COLO668 (cell line): ENCODE results near the gene SPHK2.

Source experiments
- DNase-seq: peaks from one replicate; lab custom pipeline; 2025; ENCODE audit not compliant: unreplicated experiment; lab: John Stamatoyannopoulos, UW

Gene SPHK2

GRCh38 chr19:48635966-48636858, 16.9 kb downstream of the SPHK2 start:
- DNase-seq = peak; percentile 32

DNA sequence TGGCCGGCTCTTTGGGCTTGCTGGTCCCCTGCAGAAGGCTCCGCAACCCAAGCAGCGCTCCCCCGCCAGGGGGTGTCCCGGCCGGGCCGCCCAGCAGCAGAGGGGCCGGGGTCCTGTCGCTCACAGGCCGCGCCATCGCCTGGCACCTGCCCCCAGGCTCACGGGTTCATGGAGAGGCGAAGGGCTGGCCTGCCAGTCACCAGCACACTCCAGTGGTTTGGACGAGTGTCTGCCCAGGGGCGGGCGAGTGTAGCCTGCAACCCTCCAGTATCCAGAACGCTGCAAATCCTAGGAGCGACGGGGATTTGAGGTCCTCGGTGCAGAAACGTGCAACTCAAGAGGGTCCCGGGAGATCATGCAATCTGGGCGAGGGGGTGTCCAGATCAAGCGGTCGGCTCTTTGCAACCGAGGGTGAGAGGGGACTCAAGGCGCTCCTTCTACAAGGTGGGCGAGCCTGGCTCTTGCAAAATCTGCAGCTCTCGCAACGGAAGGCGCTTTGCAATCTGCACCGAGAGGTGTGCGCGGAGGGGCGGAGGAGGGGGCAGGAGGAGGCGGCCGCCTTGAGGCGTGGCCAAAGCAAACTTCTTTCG, 17.6 kb downstream of the SPHK2 start, which contains the start of gene DBP:
DBP (minus strand) TSS at position 521 of the 590 bp plus-strand sequence; CDS start at position 136, 385 bp downstream.
- peak; percentile 57 for DNase-seq

GRCh38 chr19:48637449-48637947, 18.2 kb downstream of the SPHK2 start:
- DNase-seq = peak; percentile 94

DNA sequence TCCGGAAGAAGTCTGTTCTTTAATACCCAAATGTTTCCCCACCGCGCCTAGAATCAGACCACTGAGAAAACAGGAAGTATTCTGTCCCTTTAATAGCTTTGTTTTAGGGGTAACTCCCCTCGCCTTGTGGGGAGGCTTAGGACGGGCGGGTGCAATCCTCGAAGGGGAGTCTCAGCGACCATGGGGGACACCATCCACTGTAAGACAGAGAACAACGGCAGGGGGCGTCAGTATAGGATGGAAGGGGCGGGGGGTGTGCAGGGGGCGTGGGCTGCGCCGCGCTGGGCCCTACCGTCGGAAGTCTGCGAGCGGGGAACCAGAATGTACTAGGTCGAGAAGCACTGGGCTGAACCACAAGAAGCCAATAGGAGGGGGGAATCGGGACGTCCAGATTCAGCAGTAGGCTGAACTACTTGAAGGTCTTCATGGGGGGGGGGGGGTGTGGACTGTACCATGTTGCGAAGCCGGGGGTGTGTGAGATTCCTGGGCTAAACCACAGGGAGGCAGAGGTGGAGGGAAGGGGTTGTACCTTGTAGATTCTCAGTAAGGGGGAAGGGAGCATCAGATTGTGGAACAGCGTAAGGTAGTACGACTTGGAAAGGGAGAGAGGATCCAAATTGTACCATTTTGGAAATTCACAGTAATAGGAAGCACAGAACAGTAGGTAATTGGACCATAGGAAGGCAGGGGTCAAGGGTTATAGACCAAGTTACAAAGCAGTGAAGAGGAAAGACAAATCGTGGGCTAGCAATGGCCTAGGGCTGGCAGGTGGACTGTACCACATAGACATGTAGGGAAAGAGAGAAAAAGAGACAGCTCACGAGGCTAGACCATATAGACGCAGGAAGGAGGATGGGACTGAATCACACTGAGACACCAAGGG, 18.9 kb downstream of the SPHK2 start:
- DNase-seq = peak; percentile 63

GRCh38 chr19:48638831-48639381, 19.6 kb downstream of the SPHK2 start:
- no peak for DNase-seq

DNA sequence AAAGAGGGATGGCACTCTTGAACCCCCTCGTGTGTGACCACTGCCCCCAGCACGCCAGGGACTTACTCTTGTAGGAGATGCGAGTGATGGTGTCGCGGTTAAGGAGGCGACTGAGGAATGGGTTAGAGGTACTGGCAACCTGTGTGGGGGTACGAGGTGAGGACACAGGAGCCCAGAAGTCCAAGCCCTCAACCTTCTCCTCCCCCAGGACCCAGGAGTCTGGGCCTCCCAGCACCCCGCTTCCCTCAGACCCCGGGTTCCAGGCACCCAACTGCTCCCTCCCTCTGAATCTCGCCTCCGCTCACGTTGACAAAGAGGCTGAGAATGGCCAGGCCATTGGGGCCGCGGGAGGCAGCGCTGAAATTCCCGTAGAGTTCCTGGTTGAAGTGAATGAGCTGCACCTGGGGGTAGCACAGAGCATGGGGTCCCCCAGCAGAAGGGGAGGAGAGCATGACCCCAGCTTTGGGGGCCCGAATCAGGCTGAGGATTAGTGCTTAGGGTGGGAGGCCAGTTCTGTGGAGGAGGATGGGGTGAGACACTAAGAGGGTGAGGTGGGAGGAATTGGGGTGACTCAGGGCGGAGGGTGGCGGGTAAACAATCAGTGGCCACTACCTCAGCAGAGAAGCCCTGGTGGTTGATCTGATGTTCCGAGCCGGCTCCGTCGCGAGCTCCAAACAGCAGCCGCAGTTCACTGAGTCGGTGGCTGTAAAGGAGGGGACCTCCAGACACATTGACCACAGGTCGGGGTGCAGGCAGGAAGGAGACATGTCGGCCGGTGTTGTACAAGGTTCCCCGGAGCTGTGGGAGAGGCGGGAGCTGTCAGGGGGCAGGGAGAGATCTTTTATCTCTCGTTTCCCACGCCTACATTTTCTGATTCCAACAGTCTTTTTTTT, 20.4 kb downstream of the SPHK2 start:
- DNase-seq = no peak

DNA sequence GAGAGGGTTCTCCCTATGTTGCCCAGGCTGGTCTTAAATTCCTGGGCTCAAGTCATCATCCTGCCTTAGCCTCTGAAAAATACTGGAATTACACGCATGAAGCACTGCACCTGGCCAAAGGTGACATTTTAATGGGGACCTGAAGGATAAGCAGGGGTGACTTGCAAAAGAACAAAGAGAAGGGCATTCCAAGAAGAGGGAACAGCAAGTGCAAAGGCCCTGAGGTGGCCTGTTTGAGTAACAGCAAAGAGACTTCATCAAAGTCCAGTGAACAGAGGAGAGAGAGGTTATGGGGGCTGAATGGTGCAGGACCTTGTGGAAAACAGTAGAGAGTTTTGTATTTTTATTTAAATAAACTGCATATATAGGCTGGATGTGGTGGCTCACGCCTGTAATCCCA, 22.5 kb downstream of the SPHK2 start:
- no peak for DNase-seq

GRCh38 chr19:48642862-48643261, 23.6 kb downstream of the SPHK2 start:
- DNase-seq = no peak

GRCh38 chr19:48644355-48644754, 25.0 kb downstream of the SPHK2 start:
- no peak for DNase-seq

- DNase-seq = peak; percentile 62
Observed at GRCh38 chr19:48644839-48645619, 25.7 kb downstream of the SPHK2 start.

DNA sequence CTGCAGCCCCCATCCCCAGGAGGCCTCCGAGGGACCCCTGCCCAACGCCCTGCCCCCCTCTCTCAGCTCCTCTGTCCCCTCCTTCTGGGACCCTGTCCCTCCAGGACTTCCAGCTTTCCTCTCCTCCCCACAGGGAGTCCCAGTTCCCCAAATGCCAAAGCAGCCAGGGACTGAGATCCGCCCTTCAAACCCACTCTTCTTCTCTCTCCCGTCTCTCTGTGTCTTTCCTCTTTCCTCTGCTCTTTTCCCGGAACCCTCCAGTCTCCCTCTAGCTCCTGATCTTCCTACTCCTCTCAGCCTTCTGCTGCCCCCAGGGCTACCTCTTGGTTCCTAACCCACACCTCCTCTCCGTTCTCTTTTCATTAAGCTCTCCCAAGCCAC, 26.3 kb downstream of the SPHK2 start:
- no peak for DNase-seq

- peak; percentile 86 for DNase-seq
Observed at GRCh38 chr19:48646001-48646721, 26.9 kb downstream of the SPHK2 start, which contains the start of gene CA11. Gene CA11 (minus strand): TSS chr19:48646187. CDS start chr19:48645632, 555 bp downstream.

GRCh38 chr19:48646722-48647216, 27.5 kb downstream of the SPHK2 start:
- DNase-seq = no peak

DNA sequence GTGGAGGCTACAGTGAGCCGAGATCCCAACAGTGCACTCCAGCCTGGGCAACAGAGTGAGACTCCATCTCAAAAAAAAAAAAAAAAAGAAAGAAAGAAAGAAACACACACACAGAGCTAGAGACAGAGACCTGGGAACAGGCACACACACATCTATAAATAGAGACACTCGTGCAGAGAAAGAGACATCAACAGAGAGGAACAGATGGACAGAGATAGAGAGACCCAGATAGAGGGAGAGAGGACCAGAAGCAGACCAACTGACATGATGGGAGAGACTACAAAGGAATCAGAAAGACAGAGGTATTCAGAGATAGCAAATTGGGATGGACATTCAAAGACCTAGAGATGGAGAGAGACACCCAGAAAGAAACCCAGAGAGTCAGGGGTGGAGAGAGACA, 28.8 kb downstream of the SPHK2 start:
- DNase-seq = no peak

- no peak for DNase-seq
Observed at GRCh38 chr19:48650974-48651682, 31.8 kb downstream of the SPHK2 start.

DNA sequence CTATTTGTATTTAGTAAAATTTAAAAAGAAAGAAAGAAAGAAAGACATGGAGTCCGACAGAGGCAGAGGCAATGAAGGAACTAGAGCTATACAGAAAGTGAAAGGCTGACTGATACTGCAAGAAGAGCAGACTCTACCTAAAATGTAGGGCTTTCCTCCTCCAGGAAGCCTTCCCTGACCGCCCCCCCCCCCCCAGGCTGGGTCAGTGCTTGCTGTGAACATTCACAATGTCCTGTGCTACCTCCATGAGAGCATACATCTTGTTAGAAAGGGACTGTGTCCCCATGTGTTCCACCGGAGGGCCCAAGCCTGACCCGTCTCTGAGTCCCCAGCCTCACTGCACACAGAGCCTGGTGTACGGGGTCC, 32.4 kb downstream of the SPHK2 start:
- no peak for DNase-seq

DNA sequence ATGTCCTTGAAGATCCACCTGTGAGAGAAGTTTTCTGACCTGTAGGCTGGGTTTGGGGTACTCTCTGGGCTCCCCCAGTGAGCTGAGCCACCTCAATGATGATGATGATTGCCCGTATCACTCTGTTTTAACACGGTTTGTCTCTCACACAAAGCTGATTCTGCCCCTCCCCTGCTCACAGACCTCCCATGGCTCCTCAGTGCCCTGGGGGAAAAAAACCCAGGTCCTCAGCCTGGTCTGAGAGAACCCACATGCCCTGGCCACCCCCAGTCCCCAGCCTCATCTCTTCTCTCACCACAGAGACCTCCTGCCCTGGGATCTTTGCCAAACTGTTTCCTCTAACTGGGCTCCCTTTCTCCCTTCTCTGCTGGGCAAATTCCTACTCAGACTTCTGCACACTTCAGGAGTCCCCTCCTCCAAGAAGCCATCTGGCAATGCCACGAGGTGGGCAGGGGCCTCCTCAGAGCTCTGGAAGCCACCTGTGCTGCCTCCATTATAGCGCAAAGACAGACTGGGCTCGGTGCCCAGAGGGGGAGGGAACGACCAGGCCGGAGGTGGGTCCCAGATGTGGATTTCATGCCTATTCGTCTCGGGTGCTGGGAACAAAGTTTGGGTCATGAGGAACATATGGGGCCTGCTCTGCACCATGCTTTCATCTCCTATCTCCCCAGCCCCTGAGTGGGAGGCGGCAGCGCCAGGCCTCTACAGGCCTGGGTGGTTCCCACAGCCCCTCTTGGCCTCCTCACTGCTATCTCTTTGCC, 35.2 kb downstream of the SPHK2 start:
- peak; percentile 18 for DNase-seq
